Stimulated activated CD8-positive, alpha-beta memory T cell treated with anti-CD3 and anti-CD28 coated beads, Interleukin-15, amount 100 ng/mL, for 24 hours (primary cell): ENCODE data around the gene IGSF21.

ENCODE experiments used
- DNase-seq: peaks from one replicate; pipeline ENCODE4 v3.0.0-alpha.2; 2020; ENCODE audit warnings: low read depth

Gene IGSF21

GRCh38 chr1:18262726-18263125 is 155.1 kb downstream of the IGSF21 start:
- no peak for DNase-seq

DNA sequence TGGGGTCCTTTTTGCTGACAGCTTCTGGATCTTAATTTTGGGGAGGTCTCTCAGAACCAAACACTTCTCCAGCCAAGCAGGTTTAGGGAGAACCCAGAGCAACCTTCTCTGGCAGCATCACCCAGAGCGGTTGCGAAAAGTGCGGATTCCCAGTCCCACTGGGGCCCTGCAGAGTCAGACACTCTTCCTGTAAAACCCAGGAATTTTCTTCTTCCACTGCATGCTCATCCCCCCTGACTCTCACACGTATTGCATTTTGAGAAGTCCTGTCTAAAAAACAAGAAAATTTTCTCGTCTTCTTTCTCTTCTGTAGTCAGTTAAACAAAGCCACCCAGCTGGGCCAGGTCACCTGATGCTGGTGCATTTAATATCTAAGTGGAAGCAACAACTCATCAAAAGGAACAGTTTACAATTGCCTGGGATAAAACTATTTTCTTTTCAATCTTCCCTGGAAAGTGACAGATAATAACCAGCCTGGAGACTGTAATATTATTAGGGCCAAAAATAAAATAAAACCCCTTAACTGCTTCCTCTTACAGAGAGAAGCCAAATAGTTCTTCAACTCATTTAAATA is 156.0 kb downstream of the IGSF21 start:
- no peak for DNase-seq

- DNase-seq, result no peak
Measured at GRCh38 chr1:18264450-18265039, 156.9 kb downstream of the IGSF21 start.

GRCh38 chr1:18265641-18266040 is 158.0 kb downstream of the IGSF21 start:
- no peak for DNase-seq

DNA sequence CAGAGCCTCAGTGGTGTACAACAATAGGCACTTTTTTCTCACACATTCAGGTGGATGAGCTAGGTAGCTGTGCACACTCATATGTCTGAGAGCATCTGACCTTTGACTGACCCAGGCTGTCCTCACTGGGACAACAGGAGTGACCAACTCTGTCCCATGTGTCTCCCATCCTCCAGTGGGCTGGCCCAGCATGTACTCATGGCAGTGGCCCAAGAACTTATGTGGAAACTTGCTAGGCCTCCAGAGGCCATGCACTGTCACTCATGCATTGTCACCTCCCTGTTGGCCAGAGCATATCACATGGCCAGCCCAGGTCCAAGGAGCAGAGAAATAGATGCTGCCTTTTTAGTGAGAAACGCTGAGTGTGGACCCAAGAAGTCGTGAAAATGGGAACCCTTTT is 158.8 kb downstream of the IGSF21 start:
- no peak for DNase-seq

DNA sequence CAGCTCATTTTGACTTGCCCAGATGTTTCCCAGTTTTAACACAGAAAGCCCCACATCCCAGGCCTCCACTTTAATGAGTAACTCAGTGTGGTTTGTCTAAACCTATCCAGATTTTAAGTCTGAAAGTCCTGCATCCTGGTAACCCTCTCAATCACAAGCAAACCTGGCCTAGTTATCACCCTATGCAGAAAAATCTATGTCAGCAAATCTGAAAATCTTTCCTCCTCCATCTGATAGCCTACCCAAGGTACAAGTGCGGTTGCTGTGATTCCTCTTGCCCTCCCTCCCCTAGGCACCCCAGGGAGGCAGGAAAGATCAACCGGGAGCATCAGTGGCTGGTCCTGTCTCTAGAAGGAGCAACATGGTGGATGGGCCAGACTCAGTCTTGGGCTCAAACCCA is 163.7 kb downstream of the IGSF21 start:
- no peak for DNase-seq

GRCh38 chr1:18278946-18279345 is 171.3 kb downstream of the IGSF21 start:
- no peak for DNase-seq

DNA sequence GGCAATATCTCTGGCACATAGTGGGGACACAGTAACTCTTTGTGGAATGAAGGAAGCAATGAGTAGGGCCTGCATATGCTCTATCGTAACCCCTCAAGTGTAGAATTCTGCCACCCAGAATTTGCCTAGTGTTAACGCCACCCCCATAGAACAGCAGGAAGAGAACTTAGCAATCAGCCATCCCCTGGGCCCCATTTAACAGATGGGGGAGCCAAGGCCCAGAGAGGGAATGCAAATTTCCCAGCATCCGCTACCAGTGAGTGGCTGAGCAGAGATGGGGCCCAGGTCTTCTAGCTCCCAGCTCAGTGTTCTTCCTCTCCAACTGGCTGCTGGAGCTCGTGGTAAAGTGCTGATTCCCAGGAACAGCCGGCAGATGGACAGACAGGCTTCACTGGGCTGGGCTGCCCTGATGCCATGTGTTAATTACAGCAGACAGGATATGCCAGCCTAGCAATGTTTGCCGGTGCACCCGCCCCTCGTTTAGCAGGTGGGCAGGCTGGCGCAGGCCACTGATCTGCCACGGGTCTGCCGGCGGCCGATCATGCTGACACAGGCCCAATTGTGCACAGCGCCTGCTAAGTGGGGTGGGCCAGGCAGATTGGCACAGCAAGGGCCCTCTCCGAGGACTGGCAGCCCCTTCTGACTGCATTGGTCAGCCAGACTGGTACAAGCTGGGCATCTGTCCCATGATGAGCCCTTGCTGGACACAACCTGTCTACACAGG is 171.9 kb downstream of the IGSF21 start:
- no peak for DNase-seq

- no peak for DNase-seq
Measured at GRCh38 chr1:18280956-18281355, 173.4 kb downstream of the IGSF21 start.

GRCh38 chr1:18282851-18283600 is 175.4 kb downstream of the IGSF21 start:
- no peak for DNase-seq

DNA sequence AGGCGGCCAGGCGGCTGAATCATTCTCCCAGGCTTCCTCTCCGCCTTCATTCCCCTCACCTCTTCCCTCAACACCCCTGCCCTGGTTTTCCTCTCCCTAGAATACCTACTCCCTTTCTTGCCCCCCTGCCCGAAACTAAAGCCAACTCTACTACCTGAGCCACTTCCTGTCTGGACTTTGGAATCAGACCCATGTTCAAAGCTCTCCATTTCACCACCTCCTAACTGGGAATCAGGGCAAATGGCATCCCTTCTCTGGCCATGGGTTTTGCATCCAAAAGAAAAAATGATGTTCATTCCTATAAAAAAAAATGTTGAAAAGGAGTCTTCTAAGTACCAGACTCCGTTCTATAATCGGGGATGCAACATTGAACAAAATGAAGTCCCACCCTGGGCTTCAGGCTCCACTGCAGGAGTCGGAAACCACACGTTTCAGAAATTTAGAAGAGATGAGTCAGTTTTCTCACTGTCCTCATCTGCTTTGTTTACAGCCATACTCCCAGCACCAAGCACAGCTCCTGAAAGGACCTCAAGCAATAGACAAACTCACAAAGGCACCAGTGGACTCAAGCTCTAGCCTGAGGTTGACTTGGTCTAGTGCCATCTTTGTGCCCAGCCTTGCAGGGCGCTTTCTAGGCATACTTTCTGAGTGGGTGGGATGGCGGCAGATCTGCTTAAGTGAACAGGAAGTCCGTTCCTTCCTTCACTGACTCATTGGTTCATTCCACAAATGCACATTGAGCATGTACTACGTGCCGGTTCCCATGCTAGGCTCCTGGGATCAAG is 176.2 kb downstream of the IGSF21 start:
- no peak for DNase-seq

- DNase-seq, result no peak
Measured at GRCh38 chr1:18284805-18285537, 177.4 kb downstream of the IGSF21 start.

DNA sequence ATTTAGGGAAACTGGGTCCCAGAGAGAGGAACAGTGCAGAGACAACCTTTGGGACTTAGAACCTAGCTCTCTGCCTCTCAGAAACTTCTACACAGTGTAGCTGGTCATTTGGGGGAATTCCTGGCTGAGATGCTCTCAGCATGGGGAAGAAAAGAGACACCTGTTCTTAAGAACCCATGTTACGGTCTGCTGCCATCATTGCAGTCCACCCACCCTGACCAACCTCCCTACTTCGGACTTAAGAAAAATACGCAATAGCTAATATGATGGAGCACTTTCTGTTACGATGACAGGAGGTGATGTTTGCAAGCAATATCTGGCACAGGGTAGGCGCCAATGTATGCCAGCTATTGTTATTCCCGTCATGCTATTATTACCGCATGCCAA is 177.9 kb downstream of the IGSF21 start:
- no peak for DNase-seq

GRCh38 chr1:18288722-18289121 is 181.1 kb downstream of the IGSF21 start:
- DNase-seq, result no peak

GRCh38 chr1:18289597-18289996 is 182.0 kb downstream of the IGSF21 start:
- no peak for DNase-seq

- DNase-seq, result no peak
Measured at GRCh38 chr1:18290740-18291412, 183.3 kb downstream of the IGSF21 start.

- no peak for DNase-seq
Measured at GRCh38 chr1:18292531-18292930, 184.9 kb downstream of the IGSF21 start.

GRCh38 chr1:18293291-18293690 is 185.7 kb downstream of the IGSF21 start:
- no peak for DNase-seq

- no peak for DNase-seq
Measured at GRCh38 chr1:18294437-18295176, 187.0 kb downstream of the IGSF21 start.
